ENCODE measurements around the gene ZNF532. TPM values are rescaled to one million over a fixed set of nuclear protein-coding genes. Genes with fewer than 3 reads are reported as not detected.

ZNF532 gene
- total and polyA plus RNA-seq, 9 of the 15 experiments (the other 6 are each of a cell fraction or from before 2014, with no cell fraction given) = 0.42 TPM; not detected in 8

DNA sequence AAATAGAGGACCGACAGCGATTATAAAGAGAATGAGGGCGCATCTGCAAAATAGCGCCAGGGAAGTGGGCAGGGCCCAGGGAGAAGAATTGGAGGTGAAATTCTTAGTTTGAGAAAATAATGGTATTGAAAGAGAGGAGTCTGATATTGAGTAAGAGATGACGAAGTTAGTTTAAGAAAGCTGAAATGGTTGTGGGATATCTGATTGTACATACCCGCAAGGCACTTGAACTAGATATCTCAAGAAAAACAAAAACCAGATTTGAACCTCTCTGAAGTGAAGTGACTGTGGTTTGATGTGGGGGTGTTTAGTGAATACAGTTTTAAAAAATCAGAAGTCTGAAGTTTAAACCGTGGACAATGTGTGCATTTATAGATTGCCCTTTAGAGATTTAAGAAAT lies 38.9 kb downstream of the ZNF532 start (continued):
- no peak for TF ChIP-seq COPS2 (conservative IDR thresholded peaks at IDR 0.05)
- TF ChIP-seq ARID2 (IDR thresholded peaks at IDR 0.05) = no peak
- TF ChIP-seq ZFPM2 (CRISPR knock-in tag; IDR thresholded peaks at IDR 0.05) = no peak

DNA sequence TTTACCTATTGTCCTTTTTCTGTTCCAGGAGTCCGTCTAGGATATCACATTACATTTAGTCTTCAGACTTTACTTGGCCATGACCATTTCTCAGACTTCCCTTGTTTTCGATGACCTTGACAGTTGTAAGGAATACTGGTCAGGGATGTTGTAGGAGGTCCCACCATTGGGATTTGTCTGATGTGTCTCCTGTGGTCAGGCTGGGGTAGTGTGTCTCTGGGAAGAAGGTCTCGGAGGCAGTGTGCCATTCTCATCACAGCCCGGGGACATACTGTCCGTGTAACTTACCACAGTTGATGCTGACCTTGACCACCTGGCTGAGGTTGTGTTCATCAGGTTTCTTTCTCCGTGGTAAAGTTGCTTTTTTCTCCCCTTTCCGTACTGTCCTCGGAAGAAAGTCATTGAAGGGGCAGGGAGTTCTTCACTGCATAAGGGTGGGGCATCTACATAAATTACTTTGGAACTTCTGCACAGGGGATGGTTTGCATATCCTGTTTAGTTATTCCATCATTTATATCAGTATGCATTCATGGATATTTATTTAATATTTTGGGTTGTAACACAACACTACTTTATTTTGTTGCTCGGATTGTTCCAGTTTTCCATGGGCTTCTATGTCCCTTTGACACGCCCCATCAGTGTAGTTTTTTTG lies 41.2 kb downstream of the ZNF532 start:
- BruUV-seq (replicated peaks) = no TSS peak
- no peak overlapping the region for H3K4me3 ChIP-seq
- H3K4me2 ChIP-seq (ENCODE audit: insufficient read depth, low read length) = no peak overlapping the region

More for the DNA sequence above, 41.2 kb downstream of the ZNF532 start:
- CTCF ChIA-PET (ENCODE audit: low intra/inter-chr PET ratio) = no interaction called here
- Histone ChIP-seq H3K36me3 (ENCODE audit: control insufficient read depth, insufficient read depth, low read length) (no peaks in the 10 kb centered on the region), H2AFZ (ENCODE audit: low read depth, low read length) (no peak overlapping the region), H3K27me3 (ENCODE audit: control insufficient read depth in 2 of 2, insufficient read depth in 2 of 2, low read length in 2 of 2) (peaks cover 3 to 8% of the 10 kb centered on the region in 2 experiments; a peak in 4 of 5 replicates), H3K79me2 (ENCODE audit: control insufficient read depth, insufficient read depth, low read length) (no peaks in the 10 kb centered on the region), H3K9me1 (ENCODE audit: control insufficient read depth, insufficient read depth, low read length) (no peaks in the 10 kb centered on the region), H3K27ac (ENCODE audit: extremely low read depth, low read depth, low read length) (no peak overlapping the region), H3K4me1 (replicated peaks in 1 of 2; ENCODE audit: control insufficient read depth in 2 of 2, insufficient read depth in 2 of 2, low read length in 2 of 2) (no peaks in the 10 kb centered on the region), H3K9ac (ENCODE audit: insufficient read depth in 1 of 2, low read depth in 2 of 2, low read length in 2 of 2) (no peak overlapping the region), H4K20me1 (replicated peaks; ENCODE audit: control insufficient read depth, insufficient read depth, low read length) (no peaks in the 10 kb centered on the region), H3K9me3 (replicated peaks; ENCODE audit: control insufficient read depth, insufficient read depth, low read depth, low read length) (no peaks in the 10 kb centered on the region)
- ATAC-seq (no peak), FAIRE-seq (no peak), DNase-seq (ENCODE audit: extremely low read depth in 1 of 4, low spot score in 3 of 4) (no peak)
- in situ Hi-C loops (cut with MboI) = no loop called here
- intact Hi-C loops (cut with micrococcal nuclease) = no loop called here
- POLR2A ChIA-PET = no interaction called here
- WGBS (ENCODE audit: insufficient coverage, low coverage, missing lambda C conversion rate) = 0% methylated on average over 9 of the region's 10 CpGs
- no peak for TF ChIP-seq BHLHE40 (IDR thresholded peaks at IDR 0.05; ENCODE audit: low read length)
- TF ChIP-seq, protein P1, sequence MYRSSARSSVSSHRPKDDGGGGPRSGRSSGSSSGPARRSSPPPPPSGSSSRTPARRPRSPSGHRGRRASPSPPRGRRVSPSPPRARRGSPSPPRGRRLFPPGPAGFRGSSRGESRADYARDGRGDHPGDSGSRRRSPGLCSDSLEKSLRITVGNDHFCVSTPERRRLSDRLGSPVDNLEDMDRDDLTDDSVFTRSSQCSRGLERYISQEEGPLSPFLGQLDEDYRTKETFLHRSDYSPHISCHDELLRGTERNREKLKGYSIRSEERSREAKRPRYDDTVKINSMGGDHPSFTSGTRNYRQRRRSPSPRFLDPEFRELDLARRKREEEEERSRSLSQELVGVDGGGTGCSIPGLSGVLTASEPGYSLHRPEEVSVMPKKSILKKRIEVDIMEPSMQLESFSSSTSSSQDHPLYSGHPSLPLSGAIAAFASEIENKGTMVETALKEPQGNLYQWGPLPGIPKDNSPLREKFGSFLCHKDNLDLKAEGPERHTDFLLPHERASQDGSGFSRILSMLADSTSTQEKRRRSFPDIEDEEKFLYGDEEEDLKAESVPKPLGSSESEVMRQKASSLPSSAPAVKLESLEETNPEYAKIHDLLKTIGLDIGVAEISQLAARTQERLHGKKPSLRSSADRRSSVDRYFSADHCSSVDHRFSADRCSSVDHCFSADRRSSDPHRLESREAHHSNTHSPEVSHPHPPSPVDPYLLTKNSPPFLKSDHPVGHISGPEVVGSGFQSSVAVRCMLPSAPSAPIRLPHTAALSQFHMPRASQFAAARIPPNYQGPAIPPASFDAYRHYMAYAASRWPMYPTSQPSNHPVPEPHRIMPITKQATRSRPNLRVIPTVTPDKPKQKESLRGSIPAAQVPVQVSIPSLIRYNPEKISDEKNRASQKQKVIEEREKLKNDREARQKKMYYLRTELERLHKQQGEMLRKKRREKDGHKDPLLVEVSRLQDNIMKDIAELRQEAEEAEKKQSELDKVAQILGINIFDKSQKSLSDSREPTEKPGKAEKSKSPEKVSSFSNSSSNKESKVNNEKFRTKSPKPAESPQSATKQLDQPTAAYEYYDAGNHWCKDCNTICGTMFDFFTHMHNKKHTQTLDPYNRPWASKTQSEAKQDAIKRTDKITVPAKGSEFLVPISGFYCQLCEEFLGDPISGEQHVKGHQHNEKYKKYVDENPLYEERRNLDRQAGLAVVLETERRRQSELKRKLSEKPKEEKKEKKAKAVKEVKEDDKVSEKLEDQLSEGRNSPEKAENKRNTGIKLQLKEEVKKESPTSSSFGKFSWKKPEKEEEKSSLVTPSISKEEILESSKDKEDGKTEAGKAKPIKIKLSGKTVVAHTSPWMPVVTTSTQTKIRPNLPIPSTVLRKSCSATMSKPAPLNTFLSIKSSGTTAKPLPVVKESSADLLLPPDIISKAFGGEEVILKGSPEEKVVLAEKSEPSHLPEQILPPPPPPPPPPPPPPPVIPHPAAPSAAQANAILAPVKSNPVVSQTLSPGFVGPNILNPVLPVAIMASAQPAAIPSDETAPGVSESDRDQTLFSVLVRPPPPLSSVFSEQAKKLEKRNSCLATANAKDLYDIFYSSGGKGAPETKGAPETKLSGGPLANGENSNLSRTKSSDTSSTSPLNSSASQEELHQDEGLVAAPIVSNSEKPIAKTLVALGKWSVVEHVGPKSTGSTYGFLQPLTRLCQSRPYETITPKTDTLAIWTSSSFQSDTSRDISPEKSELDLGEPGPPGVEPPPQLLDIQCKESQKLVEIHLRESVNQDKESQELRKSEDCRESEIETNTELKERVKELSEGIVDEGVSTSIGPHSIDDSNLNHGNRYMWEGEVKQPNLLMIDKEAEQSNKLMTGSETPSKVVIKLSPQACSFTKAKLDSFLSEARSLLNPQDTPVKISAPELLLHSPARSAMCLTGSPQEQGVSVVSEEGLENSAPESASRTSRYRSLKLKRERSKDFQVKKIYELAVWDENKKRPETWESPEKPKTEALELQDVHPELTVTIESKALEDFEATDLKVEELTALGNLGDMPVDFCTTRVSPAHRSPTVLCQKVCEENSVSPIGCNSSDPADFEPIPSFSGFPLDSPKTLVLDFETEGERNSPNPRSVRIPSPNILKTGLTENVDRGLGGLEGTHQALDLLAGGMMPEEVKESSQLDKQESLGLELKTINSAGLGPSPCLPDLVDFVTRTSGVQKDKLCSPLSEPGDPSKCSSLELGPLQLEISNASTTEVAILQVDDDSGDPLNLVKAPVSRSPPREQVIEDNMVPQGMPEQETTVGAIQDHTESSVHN (IDR thresholded peaks at IDR 0.05; ENCODE audit: borderline replicate concordance in 1 of 2, low read depth in 1 of 2) = no peak
- no peak for TF ChIP-seq RBM22 (IDR thresholded peaks at IDR 0.05; ENCODE audit: low read depth, low read length, poor library complexity, severe bottlenecking)
- TF ChIP-seq ZNF79 (CRISPR knock-in tag; IDR thresholded peaks at IDR 0.05; ENCODE audit: low read depth) = no peak
- TF ChIP-seq CBX8 (IDR thresholded peaks at IDR 0.05; ENCODE audit: borderline replicate concordance, extremely low read depth, low read depth, low read length, poor library complexity, severe bottlenecking) = no peak
- TF ChIP-seq, protein P2, sequence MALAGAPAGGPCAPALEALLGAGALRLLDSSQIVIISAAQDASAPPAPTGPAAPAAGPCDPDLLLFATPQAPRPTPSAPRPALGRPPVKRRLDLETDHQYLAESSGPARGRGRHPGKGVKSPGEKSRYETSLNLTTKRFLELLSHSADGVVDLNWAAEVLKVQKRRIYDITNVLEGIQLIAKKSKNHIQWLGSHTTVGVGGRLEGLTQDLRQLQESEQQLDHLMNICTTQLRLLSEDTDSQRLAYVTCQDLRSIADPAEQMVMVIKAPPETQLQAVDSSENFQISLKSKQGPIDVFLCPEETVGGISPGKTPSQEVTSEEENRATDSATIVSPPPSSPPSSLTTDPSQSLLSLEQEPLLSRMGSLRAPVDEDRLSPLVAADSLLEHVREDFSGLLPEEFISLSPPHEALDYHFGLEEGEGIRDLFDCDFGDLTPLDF (CRISPR knock-in tag; IDR thresholded peaks at IDR 0.05) = no peak
